HEK293 (cell line): ENCODE results near the gene PLAC8L1.

Source experiments
- CTCF ChIA-PET: fragments of 350-600 bp; formaldehyde crosslinking; extraction: SDS; loops from one replicate; lab custom pipeline; 2021; ENCODE audit warnings: antibody characterized with exemption; lab: Yijun Ruan, JAX
- POLR2A ChIA-PET: fragments of 300-600 bp; formaldehyde crosslinking; extraction: SDS; loops from one replicate; lab custom pipeline; 2020; ENCODE audit warnings: antibody characterized with exemption, inconsistent platforms; lab: Yijun Ruan, JAX
- H3K27ac ChIP-seq: fragments of 200-500 bp; sonication (Bioruptor generic); 2 replicates; pipeline ENCODE4 v1.5.1; 2014; ENCODE audit warnings: low read depth, low read length, control low read depth, inconsistent platforms; ENCODE audit errors: extremely low read depth
- H3K36me3 ChIP-seq, 2 experiments: fragments of 200-500 bp in 1 of 2; sonication (Bioruptor generic) in 1 of 2; 1 replicate in 1 of 2; 2 replicates in 1 of 2; pipeline ENCODE4 v1.5.1; 2014 to 2017; ENCODE audit warnings: inconsistent platforms in 2 of 2, low read length in 2 of 2; ENCODE audit not compliant: control insufficient read depth in 2 of 2, insufficient read depth in 1 of 2
- H3K4me1 ChIP-seq: fragments of 200-500 bp; sonication (Bioruptor generic); 2 replicates; pipeline ENCODE4 v1.5.1; 2014; ENCODE audit warnings: mild to moderate bottlenecking, low read length, inconsistent platforms; ENCODE audit not compliant: control insufficient read depth, insufficient read depth
- H3K4me3 ChIP-seq: 2 replicates; pipeline ENCODE4 v1.5.1; 2011; ENCODE audit warnings: low read depth, mild to moderate bottlenecking, control low read depth, low read length, moderate library complexity
- H3K9me3 ChIP-seq: fragments of 200-500 bp; sonication (Bioruptor generic); 2 replicates; pipeline ENCODE4 v1.5.1; 2014; ENCODE audit warnings: low read depth, low read length, inconsistent platforms; ENCODE audit not compliant: control insufficient read depth, insufficient read depth
- BCL11B ChIP-seq: fragments of 450-650 bp; formaldehyde crosslinking; IDR thresholded peaks from 2 replicates; pipeline ENCODE4 v1.5.1; 2016; ENCODE audit warnings: low read depth, missing biosample characterization, missing genetic modification characterization
- HOXD13 ChIP-seq: sonication (generic); formaldehyde crosslinking; IDR thresholded peaks from 2 replicates; pipeline ENCODE4 v1.8.0; 2022; ENCODE audit warnings: missing genetic modification reagents, borderline replicate concordance
- KLF16 ChIP-seq: fragments of 450-650 bp; formaldehyde crosslinking; IDR thresholded peaks from 2 replicates; pipeline ENCODE4 v1.5.1; 2017; ENCODE audit warnings: missing biosample characterization, missing genetic modification characterization
- PRDM6 ChIP-seq: fragments of 450-650 bp; formaldehyde crosslinking; IDR thresholded peaks from 2 replicates; pipeline ENCODE4 v1.5.1; 2017; ENCODE audit warnings: missing biosample characterization, missing genetic modification characterization
- TCF7L2 ChIP-seq: IDR thresholded peaks from 2 replicates; pipeline ENCODE4 v1.6.1; 2011; ENCODE audit warnings: low read depth, mild to moderate bottlenecking, inconsistent platforms, low read length, moderate library complexity, borderline replicate concordance
- ZBTB17 ChIP-seq: fragments of 450-650 bp; formaldehyde crosslinking; IDR thresholded peaks from 2 replicates; pipeline ENCODE4 v1.5.1; 2016; ENCODE audit warnings: missing biosample characterization, missing genetic modification characterization
- ZNF10 ChIP-seq: fragments of 450-650 bp; formaldehyde crosslinking; IDR thresholded peaks from 2 replicates; pipeline ENCODE4 v1.5.1; 2017; ENCODE audit warnings: missing biosample characterization, missing genetic modification characterization
- ZNF133 ChIP-seq: fragments of 450-650 bp; formaldehyde crosslinking; IDR thresholded peaks from 2 replicates; pipeline ENCODE4 v1.5.1; 2016; ENCODE audit warnings: missing biosample characterization, missing genetic modification characterization
- ZNF202 ChIP-seq: fragments of 450-650 bp; formaldehyde crosslinking; IDR thresholded peaks from 2 replicates; pipeline ENCODE4 v1.5.1; 2016; ENCODE audit warnings: missing biosample characterization, missing genetic modification characterization, borderline replicate concordance
- ZNF223 ChIP-seq: fragments of 450-650 bp; formaldehyde crosslinking; IDR thresholded peaks from 2 replicates; pipeline ENCODE4 v1.5.1; 2016; ENCODE audit warnings: missing biosample characterization, missing genetic modification characterization
- ZNF239 ChIP-seq: fragments of 450-650 bp; formaldehyde crosslinking; IDR thresholded peaks from 2 replicates; pipeline ENCODE4 v1.5.1; 2016; ENCODE audit warnings: missing biosample characterization, missing genetic modification characterization
- ZNF311 ChIP-seq: fragments of 450-650 bp; formaldehyde crosslinking; IDR thresholded peaks from 2 replicates; pipeline ENCODE4 v1.5.1; 2017; ENCODE audit warnings: missing biosample characterization, missing genetic modification characterization, borderline replicate concordance
- ZNF416 ChIP-seq: fragments of 450-650 bp; formaldehyde crosslinking; IDR thresholded peaks from 2 replicates; pipeline ENCODE4 v1.5.1; 2016; ENCODE audit warnings: missing biosample characterization, missing genetic modification characterization
- ZNF488 ChIP-seq: fragments of 450-650 bp; formaldehyde crosslinking; IDR thresholded peaks from 2 replicates; pipeline ENCODE4 v1.5.1; 2016; ENCODE audit warnings: missing biosample characterization, missing genetic modification characterization
- ZNF510 ChIP-seq: fragments of 450-650 bp; formaldehyde crosslinking; IDR thresholded peaks from 2 replicates; pipeline ENCODE4 v1.5.1; 2018; ENCODE audit warnings: mild to moderate bottlenecking, missing genetic modification characterization, missing biosample characterization; ENCODE audit not compliant: insufficient replicate concordance
- ZNF518A ChIP-seq: fragments of 450-650 bp; formaldehyde crosslinking; conservative IDR thresholded peaks from 2 replicates; pipeline ENCODE4 v1.5.1; 2016; ENCODE audit warnings: low read depth, missing biosample characterization, missing genetic modification characterization
- ZNF600 ChIP-seq: fragments of 450-650 bp; formaldehyde crosslinking; IDR thresholded peaks from 2 replicates; pipeline ENCODE4 v1.5.1; 2016; ENCODE audit warnings: missing biosample characterization, missing genetic modification characterization
- ZNF645 ChIP-seq: fragments of 450-650 bp; formaldehyde crosslinking; IDR thresholded peaks from 2 replicates; pipeline ENCODE4; 2016; ENCODE audit warnings: missing biosample characterization, missing genetic modification characterization
- ZNF658 ChIP-seq: fragments of 450-650 bp; formaldehyde crosslinking; IDR thresholded peaks from 2 replicates; pipeline ENCODE4; 2016; ENCODE audit warnings: missing biosample characterization, missing genetic modification characterization

PLAC8L1 gene

GRCh38 chr5:146066968-146067367 lies 38.4 kb downstream of the PLAC8L1 start:
- ChIA-PET POLR2A (no interaction called here), CTCF (interaction anchor here (0.6 kb wide), 1 partner anchor 456 kb away, joined by 3 read pairs; no protein-coding TSS in a partner anchor)
- no peak for TF ChIP-seq ZNF133 (tag by site-specific recombination)
- TF ChIP-seq ZNF518A = no peak
- no peak for TF ChIP-seq ZNF202 (tag by site-specific recombination)
- no peak for TF ChIP-seq ZNF239 (tag by site-specific recombination)
- no peak for TF ChIP-seq PRDM6
- no peak for TF ChIP-seq ZNF488 (tag by site-specific recombination)
- TF ChIP-seq HOXD13 (CRISPR knock-in tag) = no peak
- TF ChIP-seq ZNF600 (tag by site-specific recombination) = no peak
- no peak for TF ChIP-seq TCF7L2
- no peak for TF ChIP-seq ZNF223

GRCh38 chr5:146060221-146060585 lies 45.2 kb downstream of the PLAC8L1 start:
- POLR2A ChIA-PET = interaction anchor here (0.7 kb wide), 1 partner anchor 83 kb away, joined by 3 read pairs; no protein-coding TSS in a partner anchor
- Histone ChIP-seq H3K36me3 (no peaks in the 10 kb centered on the region), H3K4me1 (no peaks in the 10 kb centered on the region), H3K27ac (no peak overlapping the region), H3K9me3 (no peaks in the 10 kb centered on the region), H3K4me3 (no peak overlapping the region)
- no peak for TF ChIP-seq ZNF510 (tag by site-specific recombination)
- no peak for TF ChIP-seq KLF16
- no peak for TF ChIP-seq ZNF416 (tag by site-specific recombination)
- TF ChIP-seq ZNF10 (tag by site-specific recombination) = no peak
- TF ChIP-seq ZNF311 (tag by site-specific recombination) = no peak
- no peak for TF ChIP-seq ZNF658
- TF ChIP-seq ZNF645 (tag by site-specific recombination) = no peak
- TF ChIP-seq ZBTB17 = no peak
- TF ChIP-seq BCL11B (tag by site-specific recombination) = no peak
- CTCF ChIA-PET = no interaction called here

More at GRCh38 chr5:146066968-146067367, 38.4 kb downstream of the PLAC8L1 start:
- H3K36me3 ChIP-seq = no peaks in the 10 kb centered on the region
- no peaks in the 10 kb centered on the region for H3K9me3 ChIP-seq
- no peak overlapping the region for H3K4me3 ChIP-seq
- H3K27ac ChIP-seq = no peak overlapping the region
- no peaks in the 10 kb centered on the region for H3K4me1 ChIP-seq
